ENCODE results near the gene PHKG1.
A peak's percentile ranks its signal among the peaks of the same experiment; 100 is the strongest.
"Not testable (repeated sequence)": the region's sequence is repeated elsewhere in the genome, so short reads cannot be mapped to it uniquely, and the experiment has no call there.

The PHKG1 gene

DNA sequence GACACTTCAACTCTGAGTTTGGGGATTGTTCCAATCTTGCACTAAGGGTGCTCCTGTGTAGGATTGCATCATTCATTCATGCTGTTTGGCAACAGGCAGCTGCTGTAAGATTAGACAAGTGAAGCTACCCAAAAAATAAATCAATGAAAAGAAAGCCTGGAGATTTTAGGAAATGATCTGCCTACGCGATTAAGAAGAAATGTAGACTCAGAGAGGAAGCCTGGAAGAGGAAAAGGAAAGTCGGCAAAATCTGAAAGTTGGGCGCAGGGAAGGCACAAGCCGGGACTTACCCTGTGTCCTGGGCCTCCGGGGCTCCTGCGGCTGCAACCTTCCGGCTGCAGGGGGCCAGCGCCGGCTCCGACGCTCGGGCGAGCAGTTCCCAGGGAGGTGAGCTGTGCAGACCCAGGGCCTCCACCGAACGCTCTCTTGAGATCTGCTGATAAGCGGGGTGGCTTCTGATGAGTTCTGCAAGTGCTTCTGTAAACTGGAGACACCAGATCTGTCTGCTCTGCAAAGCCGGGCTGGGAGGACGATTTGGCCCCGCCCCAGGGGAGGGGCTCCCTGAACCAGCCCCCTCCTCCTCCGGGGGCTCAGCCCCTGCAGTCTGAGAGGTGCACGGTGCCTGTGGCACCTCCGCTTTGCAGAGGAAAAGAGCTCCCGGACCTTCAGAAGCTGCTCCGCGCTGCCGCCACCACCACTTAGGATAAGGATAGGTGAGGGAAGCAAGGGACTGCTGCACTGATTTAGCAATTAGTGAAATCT, 58.9 kb downstream of the PHKG1 start:
- DNase-seq = peak; percentile 77

DNA sequence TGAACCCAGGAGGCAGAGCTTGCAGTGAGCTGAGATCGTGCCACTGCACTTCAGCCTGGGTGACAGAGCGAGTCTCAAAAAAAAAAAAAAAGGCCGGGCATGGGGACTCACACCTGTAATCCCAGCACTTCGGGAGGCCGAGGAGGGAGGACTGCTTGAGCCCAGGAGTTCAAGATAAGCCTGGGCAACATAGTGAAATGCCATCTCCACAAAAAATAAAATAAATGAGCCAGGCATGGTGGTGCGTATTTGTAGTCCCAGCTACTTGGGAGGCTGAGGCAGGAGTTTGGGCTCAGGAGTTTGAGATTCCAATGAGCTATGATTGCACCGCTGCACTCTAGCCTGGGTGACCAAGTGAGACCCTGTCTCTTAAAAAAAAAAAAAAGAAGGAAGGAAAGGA, 60.2 kb downstream of the PHKG1 start:
- not testable (repeated sequence) for DNase-seq

DNA sequence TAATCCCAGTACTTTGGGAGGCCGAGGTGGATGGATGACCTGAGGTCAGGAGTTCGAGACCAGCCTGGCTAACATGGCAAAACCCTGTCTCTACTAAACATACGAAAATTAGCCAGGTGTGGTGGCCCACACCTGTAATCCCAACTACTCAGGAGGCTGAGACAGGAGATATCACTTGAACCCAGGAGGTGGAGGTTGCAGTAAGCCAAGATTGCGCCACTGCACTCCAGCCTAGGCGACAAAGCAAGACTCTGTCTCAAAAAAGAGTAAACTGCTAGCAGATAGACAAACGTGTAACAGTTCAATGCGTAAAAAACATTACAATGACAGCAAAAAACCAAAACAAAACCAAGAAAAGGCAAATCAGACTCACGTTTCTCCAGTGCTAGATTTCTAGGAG, 61.2 kb downstream of the PHKG1 start:
- DNase-seq = not testable (repeated sequence)

DNA sequence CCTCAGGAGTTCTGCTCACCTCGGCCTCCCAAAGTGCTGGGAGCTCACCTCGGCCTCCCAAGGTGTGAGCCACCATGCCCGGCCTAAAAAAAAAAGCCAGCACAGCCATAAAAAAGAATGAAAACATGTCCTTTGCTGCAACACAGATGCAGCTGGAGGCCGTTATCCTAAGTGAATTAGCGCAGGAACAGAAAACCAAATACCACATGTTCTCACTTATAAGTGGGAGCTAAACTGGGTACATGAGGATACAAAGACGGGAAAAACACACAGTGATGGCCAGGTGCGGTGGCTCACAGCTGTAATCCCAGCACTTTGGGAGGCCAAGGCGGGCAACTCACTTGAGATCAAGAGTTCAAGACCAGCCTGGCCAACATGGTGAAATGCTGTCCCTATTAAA, 62.4 kb downstream of the PHKG1 start:
- DNase-seq = no peak

Measured in CD4-positive, alpha-beta T cell treated with Interleukin-17A for 1 hour (primary cell).